Liver (tissue), 9 donors: ENCODE data around the gene TXNIP. TPM values are rescaled to one million over a fixed set of nuclear protein-coding genes. Genes with fewer than 3 reads are reported as not detected.

Experiments
- DNase-seq: peaks from one replicate; pipeline ENCODE4 v3.0.0-alpha.2; 2017; ENCODE audit warnings: low spot score
- H3K27ac ChIP-seq, 2 donors: one replicate each; pipeline ENCODE4 v1.7.0; 2013; ENCODE audit warnings: inconsistent platforms in 2 of 2, low read length in 2 of 2, control low read depth in 1 of 2, low read depth in 1 of 2, mild to moderate bottlenecking in 1 of 2
- H3K27me3 ChIP-seq, 4 donors: one replicate each; pipeline versions ENCODE4 v1.6.1 to v1.7.0; 2013; ENCODE audit warnings: low read length in 3 of 4, inconsistent platforms in 1 of 4, mild to moderate bottlenecking in 1 of 4, moderate library complexity in 1 of 4; ENCODE audit not compliant: control insufficient read depth in 4 of 4, insufficient read depth in 4 of 4
- H3K36me3 ChIP-seq, 4 donors: one replicate each; pipeline versions ENCODE4 v1.6.1 to v1.7.0; 2013; ENCODE audit warnings: low read length in 3 of 4, mild to moderate bottlenecking in 3 of 4, low read depth in 1 of 4, moderate library complexity in 1 of 4; ENCODE audit not compliant: control insufficient read depth in 4 of 4, insufficient read depth in 3 of 4
- H3K4me1 ChIP-seq, 4 donors: one replicate each; pipeline versions ENCODE4 v1.6.1 to v1.7.0; 2013; ENCODE audit warnings: low read length in 3 of 4, mild to moderate bottlenecking in 3 of 4, moderate library complexity in 1 of 4; ENCODE audit not compliant: control insufficient read depth in 4 of 4, insufficient read depth in 4 of 4
- H3K4me3 ChIP-seq, 3 donors: one replicate each; pipeline versions ENCODE4 v1.6.1 to v1.7.0; 2013; ENCODE audit warnings: low read length in 3 of 3, control low read depth in 1 of 3, low read depth in 1 of 3, mild to moderate bottlenecking in 1 of 3
- H3K9ac ChIP-seq, 2 donors: one replicate each; pipeline ENCODE4 v1.7.0; 2013; ENCODE audit warnings: low read length in 2 of 2, mild to moderate bottlenecking in 2 of 2, moderate library complexity in 2 of 2, control low read depth in 1 of 2, low read depth in 1 of 2
- H3K9me3 ChIP-seq, 4 donors: one replicate each; pipeline versions ENCODE4 v1.6.1 to v1.7.0; 2013; ENCODE audit warnings: low read length in 3 of 4; ENCODE audit not compliant: control insufficient read depth in 4 of 4
- ATF3 ChIP-seq: IDR thresholded peaks from 2 replicates; pipeline ENCODE4 v1.6.1; 2016; ENCODE audit warnings: antibody characterized with exemption
- CTCF ChIP-seq: fragments of 150-350 bp; IDR thresholded peaks from 2 replicates; pipeline ENCODE4 v1.5.1; 2017; ENCODE audit warnings: improper control_type of control experiment, low read depth, low read length; ENCODE audit not compliant: missing input control
- EGR1 ChIP-seq, 2 donors: IDR thresholded peaks; 2 replicates each; pipeline ENCODE4 v1.6.1; 2016 to 2018; ENCODE audit warnings: antibody characterized with exemption in 2 of 2, low read depth in 2 of 2
- FOXA2 ChIP-seq: IDR thresholded peaks from 2 replicates; pipeline ENCODE4 v1.6.1; 2016; ENCODE audit warnings: antibody characterized with exemption
- GABPA ChIP-seq, 2 donors: IDR thresholded peaks in 1 of 2; conservative IDR thresholded peaks in 1 of 2; 2 replicates each; pipeline ENCODE4 v1.6.1; 2016; ENCODE audit warnings: antibody characterized with exemption in 2 of 2, mild to moderate bottlenecking in 1 of 2, moderate library complexity in 1 of 2
- HNF4A ChIP-seq, 2 donors: conservative IDR thresholded peaks; 2 replicates each; pipeline ENCODE4 v1.6.1; 2016; ENCODE audit warnings: antibody characterized with exemption in 2 of 2, mild to moderate bottlenecking in 2 of 2
- HNF4G ChIP-seq: IDR thresholded peaks from 2 replicates; pipeline ENCODE4 v1.6.1; 2016; ENCODE audit warnings: antibody characterized with exemption
- JUND ChIP-seq, 2 donors: IDR thresholded peaks; 2 replicates each; pipeline ENCODE4 v1.6.1; 2016; ENCODE audit warnings: antibody characterized with exemption in 2 of 2
- MAX ChIP-seq: IDR thresholded peaks from 2 replicates; pipeline ENCODE4 v1.6.1; 2016; ENCODE audit warnings: antibody characterized with exemption
- NR2F2 ChIP-seq: IDR thresholded peaks from 2 replicates; pipeline ENCODE4 v1.6.1; 2016; ENCODE audit warnings: antibody characterized with exemption
- RAD21 ChIP-seq, 2 donors: IDR thresholded peaks; 2 replicates each; pipeline ENCODE4 v1.6.1; 2016; ENCODE audit warnings: antibody characterized with exemption in 2 of 2, mild to moderate bottlenecking in 2 of 2
- REST ChIP-seq: IDR thresholded peaks from 2 replicates; pipeline ENCODE4 v1.6.1; 2016; ENCODE audit warnings: antibody characterized with exemption, mild to moderate bottlenecking
- RXRA ChIP-seq, 2 donors: IDR thresholded peaks; 2 replicates each; pipeline ENCODE4 v1.6.1; 2017 to 2018; ENCODE audit warnings: antibody characterized with exemption in 2 of 2, mild to moderate bottlenecking in 1 of 2
- SP1 ChIP-seq: IDR thresholded peaks from 2 replicates; pipeline ENCODE4 v1.6.1; 2018; ENCODE audit warnings: antibody characterized with exemption, mild to moderate bottlenecking
- TAF1 ChIP-seq: conservative IDR thresholded peaks from 2 replicates; pipeline ENCODE4 v1.6.1; 2016; ENCODE audit warnings: antibody characterized with exemption, mild to moderate bottlenecking
- YY1 ChIP-seq: IDR thresholded peaks from 2 replicates; pipeline ENCODE4 v1.6.1; 2016; ENCODE audit warnings: antibody characterized with exemption, mild to moderate bottlenecking
- ZBTB33 ChIP-seq: IDR thresholded peaks from 2 replicates; pipeline ENCODE4 v1.6.1; 2016; ENCODE audit warnings: antibody characterized with exemption
- WGBS: extraction: QIAGEN DNeasy Blood & Tissue Kit; methylation state at CpG from one replicate; pipeline ENCODE4 v1.1.7; 2013; 5-methylcytosine and 5-hydroxymethylcytosine counted together
- polyA plus RNA-seq, 2 donors: library from polyadenylated mRNA; stranded (reverse) in 1 of 2; unstranded in 1 of 2; fragments of 200-250 nt in 1 of 2; fragments of >200 nt in 1 of 2; fragmentation: Nextera tagmentation in 1 of 2; extraction: Ambion mirVana in 1 of 2; gene quantifications; one replicate each; pipeline versions ENCODE4 v1.2.1 to v1.2.3, GENCODE V29; 2013 to 2015
- total RNA-seq, 2 donors: library from RNA; depleted of rRNA; stranded (reverse); fragments of >200 nt; gene quantifications; one replicate each; pipeline ENCODE4 v1.2.3, GENCODE V29; 2014
- donor health status: healthy.
- donor health status: healthy.
- donor health status: healthy.
- donor health status: healthy.
- donor health status: healthy.

TXNIP gene
- total and polyA plus RNA-seq, 4 donors = 53.8 to 223 (median 92.0) TPM

GRCh38 chr1:145944532-145944931 lies 51.8 kb downstream of the TXNIP start:
- Histone ChIP-seq H3K9ac (no peak overlapping the region), H3K4me1 (peaks cover 0 to 4% (median 0%) of the 10 kb centered on the region in 4 donors), H3K27ac (no peak overlapping the region), H3K9me3 (no peaks in the 10 kb centered on the region), H3K36me3 (peaks cover 1 to 8% (median 6%) of the 10 kb centered on the region in 4 donors), H3K27me3 (no peaks in the 10 kb centered on the region), H3K4me3 (no peak overlapping the region)
- DNase-seq = no peak
- 93% methylated on average over 3 of the region's 3 CpGs for WGBS
- TF ChIP-seq TAF1 (no peak), HNF4G (no peak), REST (no peak), SP1 (no peak), ATF3 (no peak), GABPA (IDR thresholded peaks at IDR 0.05 in 1 of 2, conservative IDR thresholded peaks at IDR 0.05 in 1 of 2) (no peak), FOXA2 (no peak), YY1 (no peak), MAX (no peak), JUND (IDR thresholded peaks at IDR 0.05) (no peak), ZBTB33 (no peak)

- Histone ChIP-seq H3K36me3 (peaks cover 3 to 8% (median 6%) of the 10 kb centered on the region in 4 donors), H3K27ac (no peak overlapping the region), H3K9ac (no peak overlapping the region), H3K27me3 (no peaks in the 10 kb centered on the region), H3K9me3 (no peaks in the 10 kb centered on the region), H3K4me1 (peaks cover 0 to 4% (median 0%) of the 10 kb centered on the region in 4 donors), H3K4me3 (no peak overlapping the region)
- TF ChIP-seq GABPA (IDR thresholded peaks at IDR 0.05 in 1 of 2, conservative IDR thresholded peaks at IDR 0.05 in 1 of 2) (no peak), RXRA (IDR thresholded peaks at IDR 0.05) (no peak), NR2F2 (no peak), JUND (IDR thresholded peaks at IDR 0.05) (no peak), ZBTB33 (no peak), FOXA2 (no peak), YY1 (no peak), HNF4A (conservative IDR thresholded peaks at IDR 0.05) (no peak), RAD21 (IDR thresholded peaks at IDR 0.05) (no peak), REST (no peak), HNF4G (no peak), CTCF (no peak), TAF1 (no peak), ATF3 (no peak), EGR1 (IDR thresholded peaks at IDR 0.05; ENCODE audit: low read depth in 2 of 2) (no peak)
- no peak for DNase-seq
- WGBS = 94% methylated on average over 6 of the region's 6 CpGs
Observed at GRCh38 chr1:145942871-145943270, 53.5 kb downstream of the TXNIP start.
